ENCODE data around the gene PHYH.

The PHYH gene

GRCh38 chr10:13272164-13272571, 27.7 kb downstream of the PHYH start:
- Histone ChIP-seq H3K36me3 (ENCODE audit: insufficient read depth, low read length) (no peaks in the 10 kb centered on the region), H3K4me2 (ENCODE audit: low read depth, low read length, poor library complexity, severe bottlenecking) (no peak overlapping the region), H3K27me3 (ENCODE audit: insufficient read depth, low read length, poor library complexity, severe bottlenecking) (no peaks in the 10 kb centered on the region), H3K9ac (ENCODE audit: low read depth, low read length, poor library complexity, severe bottlenecking) (no peak overlapping the region), H3K9me3 (ENCODE audit: insufficient read depth, low read depth, low read length) (no peaks in the 10 kb centered on the region), H4K20me1 (ENCODE audit: insufficient read depth, low read length, poor library complexity, severe bottlenecking) (no peaks in the 10 kb centered on the region), H2AFZ (ENCODE audit: low read length) (peak overlapping the region; percentile 78), H3K4me3 (ENCODE audit: low read length, poor library complexity, severe bottlenecking) (no peak overlapping the region), H3F3A (ENCODE audit: low read depth) (no peaks in the 10 kb centered on the region), H3K4me1 (ENCODE audit: insufficient read depth, low read length, poor library complexity, severe bottlenecking) (peaks cover 5% of the 10 kb centered on the region), H3K79me2 (ENCODE audit: insufficient read depth, low read length) (no peaks in the 10 kb centered on the region), H3K9me2 (replicated peaks; ENCODE audit: low read depth, low read length) (no peaks in the 10 kb centered on the region)
- TF ChIP-seq CTCF (conservative IDR thresholded peaks at IDR 0.05; ENCODE audit: low read length) (no peak), EZH2phosphoT487 (IDR thresholded peaks at IDR 0.05; ENCODE audit: borderline replicate concordance) (no peak)

DNA sequence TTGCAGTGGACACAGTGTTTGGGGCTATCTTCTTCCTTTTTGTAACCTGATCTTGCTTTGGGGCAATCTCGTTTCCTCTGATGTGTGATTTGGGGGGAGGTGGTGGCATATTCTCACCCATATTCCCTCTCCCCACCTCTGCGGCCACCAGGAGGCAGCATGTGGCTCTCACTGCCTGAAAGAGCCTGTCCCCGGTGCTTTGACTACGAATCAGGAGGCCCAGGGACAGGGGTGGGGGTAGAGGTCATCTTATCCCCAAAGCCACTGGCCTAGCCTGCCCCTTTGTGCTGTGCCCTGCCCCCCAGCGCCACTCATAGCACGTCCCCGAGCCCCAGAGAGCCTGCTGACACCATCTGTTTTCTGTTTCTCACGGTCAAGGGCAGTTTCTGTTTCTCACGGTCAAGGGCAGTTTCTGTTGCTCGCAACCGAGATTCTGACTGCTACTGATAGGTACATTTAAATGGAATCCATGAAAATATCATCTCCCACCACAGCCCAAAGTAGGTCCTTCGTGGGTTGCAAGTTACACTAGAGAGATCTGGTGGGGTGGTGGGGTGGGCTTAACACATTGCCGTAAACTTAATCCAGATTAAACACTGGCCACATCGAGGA, 28.2 kb downstream of the PHYH start:
- Histone ChIP-seq H3K9me3 (ENCODE audit: insufficient read depth, low read depth, low read length) (no peaks in the 10 kb centered on the region), H2AFZ (ENCODE audit: low read length) (peak overlapping the region; percentile 78), H3K36me3 (ENCODE audit: insufficient read depth, low read length) (no peaks in the 10 kb centered on the region), H3K79me2 (ENCODE audit: insufficient read depth, low read length) (no peaks in the 10 kb centered on the region), H3K4me3 (ENCODE audit: low read length, poor library complexity, severe bottlenecking) (no peak overlapping the region), H3K27me3 (ENCODE audit: insufficient read depth, low read length, poor library complexity, severe bottlenecking) (no peaks in the 10 kb centered on the region), H3K9ac (ENCODE audit: low read depth, low read length, poor library complexity, severe bottlenecking) (no peak overlapping the region), H3F3A (ENCODE audit: low read depth) (no peaks in the 10 kb centered on the region), H3K4me1 (ENCODE audit: insufficient read depth, low read length, poor library complexity, severe bottlenecking) (peaks cover 5% of the 10 kb centered on the region), H4K20me1 (ENCODE audit: insufficient read depth, low read length, poor library complexity, severe bottlenecking) (no peaks in the 10 kb centered on the region), H3K4me2 (ENCODE audit: low read depth, low read length, poor library complexity, severe bottlenecking) (peak overlapping the region; percentile 17), H3K9me2 (replicated peaks; ENCODE audit: low read depth, low read length) (no peaks in the 10 kb centered on the region)
- TF ChIP-seq EZH2phosphoT487 (IDR thresholded peaks at IDR 0.05; ENCODE audit: borderline replicate concordance) (no peak), CTCF (conservative IDR thresholded peaks at IDR 0.05; ENCODE audit: low read length) (peak; percentile 74)

DNA sequence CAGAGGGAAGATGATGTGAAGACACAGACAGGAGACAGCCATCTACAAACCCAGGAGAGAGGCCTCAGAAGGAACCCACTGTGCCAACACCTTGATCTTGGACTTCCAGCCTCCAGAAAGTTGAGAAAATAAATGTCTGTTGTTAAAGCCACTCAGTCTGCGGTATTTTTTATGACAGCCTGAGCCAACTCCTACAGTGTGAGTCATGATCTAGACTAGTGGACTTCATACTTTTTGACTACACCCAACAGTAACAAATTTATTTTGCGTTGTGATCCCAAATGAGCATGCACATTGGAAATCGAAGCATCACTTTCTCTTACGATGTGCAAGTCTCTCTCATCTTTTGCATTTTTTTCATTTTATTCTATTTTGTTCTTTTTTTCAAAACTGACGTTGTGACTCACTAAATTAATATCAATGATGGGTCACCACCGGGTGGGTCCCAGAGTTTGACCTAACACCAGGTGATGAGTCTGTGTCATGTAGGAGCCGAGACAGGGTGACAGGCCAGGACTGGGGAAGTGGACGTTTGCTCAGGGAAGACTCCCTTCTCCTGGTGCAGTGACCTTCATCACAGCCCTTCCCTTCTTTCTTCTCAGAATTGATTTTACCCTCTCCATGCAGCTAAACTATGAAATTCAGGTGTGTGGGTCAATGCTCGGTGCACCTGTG, 28.9 kb downstream of the PHYH start:
- no peak for TF ChIP-seq EZH2phosphoT487 (IDR thresholded peaks at IDR 0.05; ENCODE audit: borderline replicate concordance)
- TF ChIP-seq CTCF (conservative IDR thresholded peaks at IDR 0.05; ENCODE audit: low read length), result no peak
- no peaks in the 10 kb centered on the region for H3F3A ChIP-seq (ENCODE audit: low read depth)
- no peaks in the 10 kb centered on the region for H3K27me3 ChIP-seq (ENCODE audit: insufficient read depth, low read length, poor library complexity, severe bottlenecking)
- H3K79me2 ChIP-seq (ENCODE audit: insufficient read depth, low read length), result no peaks in the 10 kb centered on the region
- H3K9me3 ChIP-seq (ENCODE audit: insufficient read depth, low read depth, low read length), result no peaks in the 10 kb centered on the region
- H3K36me3 ChIP-seq (ENCODE audit: insufficient read depth, low read length), result no peaks in the 10 kb centered on the region
- peak overlapping the region; percentile 78; the same call in 1 of the 2 replicates for H2AFZ ChIP-seq (ENCODE audit: low read length)
- peaks cover 5% of the 10 kb centered on the region for H3K4me1 ChIP-seq (ENCODE audit: insufficient read depth, low read length, poor library complexity, severe bottlenecking)
- no peak overlapping the region for H3K9ac ChIP-seq (ENCODE audit: low read depth, low read length, poor library complexity, severe bottlenecking)
- no peak overlapping the region for H3K4me2 ChIP-seq (ENCODE audit: low read depth, low read length, poor library complexity, severe bottlenecking)
- H3K4me3 ChIP-seq (ENCODE audit: low read length, poor library complexity, severe bottlenecking), result no peak overlapping the region
- no peaks in the 10 kb centered on the region for H3K9me2 ChIP-seq (replicated peaks; ENCODE audit: low read depth, low read length)
- H4K20me1 ChIP-seq (ENCODE audit: insufficient read depth, low read length, poor library complexity, severe bottlenecking), result no peaks in the 10 kb centered on the region
